K562 (cell line): ENCODE data around the gene SYMPK. TPM values are rescaled to one million over a fixed set of nuclear protein-coding genes. Genes with fewer than 3 reads are reported as not detected.

Experiments used
- BCOR ChIP-seq: fragments of 450-650 bp; IDR thresholded peaks from 2 replicates; pipeline ENCODE4 v1.6.1; 2016
- CHD4 ChIP-seq: fragments of 200-600 bp; sonication (generic); IDR thresholded peaks from 3 replicates; pipeline ENCODE4 v1.6.1; 2012; ENCODE audit warnings: low read depth, mild to moderate bottlenecking, mixed read lengths, low read length, inconsistent platforms; ENCODE audit not compliant: insufficient read depth, insufficient replicate concordance, poor library complexity, severe bottlenecking
- EP300 ChIP-seq: IDR thresholded peaks from 2 replicates; pipeline ENCODE4 v1.6.1; 2012; ENCODE audit warnings: low read length, improper control_type of control experiment
- HDAC6 ChIP-seq: IDR thresholded peaks from 2 replicates; pipeline ENCODE4 v1.6.1; 2012; ENCODE audit warnings: low read depth, mild to moderate bottlenecking, control low read depth, inconsistent platforms, low read length, moderate library complexity
- KLF16 ChIP-seq: IDR thresholded peaks from 2 replicates; pipeline ENCODE4 v1.6.1; 2016; ENCODE audit warnings: antibody characterized with exemption
- LCOR ChIP-seq: sonication (generic); formaldehyde crosslinking; IDR thresholded peaks from 2 replicates; pipeline ENCODE4 v1.8.0; 2022; ENCODE audit warnings: mild to moderate bottlenecking, missing genetic modification reagents
- NFE2L1 ChIP-seq: fragments of 450-650 bp; IDR thresholded peaks from 2 replicates; pipeline ENCODE4 v1.6.1; 2016; ENCODE audit warnings: missing genetic modification characterization, low read depth, mild to moderate bottlenecking, missing compliant biosample characterization, moderate library complexity, borderline replicate concordance
- NR3C1 ChIP-seq: sonication (generic); formaldehyde crosslinking; IDR thresholded peaks from 2 replicates; pipeline ENCODE4 v1.8.1; 2022; ENCODE audit warnings: missing genetic modification reagents
- SIX5 ChIP-seq, 2 experiments: IDR thresholded peaks; 2 replicates each; pipeline ENCODE4 v1.6.1; 2011; ENCODE audit warnings: low read length in 2 of 2, borderline replicate concordance in 1 of 2, low read depth in 1 of 2, mild to moderate bottlenecking in 1 of 2, moderate library complexity in 1 of 2; ENCODE audit not compliant: insufficient read depth in 1 of 2
- SP1 ChIP-seq: sonication (generic); formaldehyde crosslinking; IDR thresholded peaks from 2 replicates; pipeline ENCODE4 v1.8.1; 2022; ENCODE audit warnings: mild to moderate bottlenecking, missing genetic modification reagents
- TAF1 ChIP-seq: IDR thresholded peaks from 2 replicates; pipeline ENCODE4 v1.6.1; 2011; ENCODE audit warnings: mild to moderate bottlenecking, low read length, moderate library complexity; ENCODE audit not compliant: insufficient read depth, control insufficient read depth, severe bottlenecking; ENCODE audit errors: extremely low read depth
- TAF15 ChIP-seq: fragments of 200-400 bp; formaldehyde crosslinking; IDR thresholded peaks from 2 replicates; pipeline ENCODE4 v1.6.1; 2017; ENCODE audit warnings: mild to moderate bottlenecking, low read depth, low read length, moderate library complexity
- ZNF431 ChIP-seq: sonication (generic); formaldehyde crosslinking; IDR thresholded peaks from 2 replicates; pipeline ENCODE4 v1.8.0; 2022; ENCODE audit warnings: mild to moderate bottlenecking, missing genetic modification reagents
- ZNF696 ChIP-seq: fragments of 250-450 bp; sonication (Bioruptor Pico); conservative IDR thresholded peaks from 2 replicates; pipeline ENCODE4 v1.4.0; 2020; ENCODE audit warnings: mild to moderate bottlenecking, moderate library complexity
- polyA plus RNA-seq, 8 experiments: library from polyadenylated mRNA; depleted of rRNA in 4 of 8; stranded (reverse) in 5 of 8; unstranded in 3 of 8; fragments of >200 nt; fragmentation: Nextera tagmentation in 2 of 8; fragmentation: Illumina TruSeq in 1 of 8; extraction: Ambion mirVana in 2 of 8; extraction: Trizol in 1 of 8; gene quantifications; 2 replicates each; pipeline versions ENCODE4 v1.2.1 to v1.2.3, GENCODE V29; 2011 to 2014; ENCODE audit warnings: inconsistent platforms in 1 of 8, missing spikeins in 1 of 8
- total RNA-seq, 7 experiments: library from RNA; depleted of rRNA in 6 of 7; stranded (reverse); fragments of >200 nt in 6 of 7; fragmentation: Illumina TruSeq in 2 of 7; extraction: Trizol in 2 of 7; gene quantifications; 2 replicates each; pipeline versions ENCODE4 v1.2.1 to v1.2.3, GENCODE V29; 2011 to 2021; ENCODE audit warnings: low replicate concordance in 1 of 7
- TF ChIP-seq, protein P1 (sequence below), 2 experiments: fragments of 450-650 bp; IDR thresholded peaks; 2 replicates each; pipeline ENCODE4 v1.6.1; 2016; ENCODE audit warnings: mild to moderate bottlenecking in 2 of 2, borderline replicate concordance in 1 of 2, low read depth in 1 of 2, moderate library complexity in 1 of 2

The SYMPK gene
- total and polyA plus RNA-seq, 9 of the 15 experiments (the other 6 are each of a cell fraction or from before 2014, with no cell fraction given): 0.73 to 95.5 (median 58.4) TPM

DNA sequence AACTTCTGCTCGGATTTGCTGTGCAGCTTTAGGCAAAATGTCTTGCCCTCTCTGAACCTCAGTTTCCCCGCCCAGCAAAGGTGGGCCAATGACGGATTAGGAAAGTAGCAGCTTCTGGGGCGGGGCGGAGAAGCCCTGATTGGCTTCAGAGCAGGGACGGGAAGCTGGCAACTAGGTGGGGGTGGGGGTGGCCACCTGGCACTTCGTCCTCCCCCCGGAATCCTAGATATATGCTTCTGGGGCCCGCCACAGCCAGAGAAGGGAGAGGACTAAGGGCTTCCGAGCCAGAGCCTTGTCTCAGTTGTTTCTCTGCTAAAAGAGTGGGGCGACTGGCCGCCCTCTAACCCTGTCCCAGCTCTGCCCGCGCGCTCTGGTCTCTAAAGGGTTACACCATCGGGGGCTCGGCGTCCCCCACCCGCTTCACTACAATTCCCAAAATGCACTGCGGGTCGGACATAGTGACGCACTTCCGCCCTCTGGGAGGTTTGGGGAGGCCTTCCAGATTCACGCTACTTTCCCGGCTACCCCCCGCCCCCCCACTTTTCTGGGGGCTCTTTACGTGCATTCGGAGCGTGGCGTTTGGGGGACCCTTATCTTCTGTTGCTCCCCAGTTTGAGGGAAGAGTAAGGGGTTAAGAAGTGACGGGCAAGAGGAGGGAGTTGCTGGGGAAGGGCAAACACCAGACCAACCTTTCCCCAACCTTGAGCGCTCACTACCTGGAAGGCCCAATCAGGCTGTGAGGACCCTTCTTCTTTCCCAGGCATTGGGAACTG, 23.7 kb upstream of the SYMPK start (continued):
- TF ChIP-seq, protein P1, sequence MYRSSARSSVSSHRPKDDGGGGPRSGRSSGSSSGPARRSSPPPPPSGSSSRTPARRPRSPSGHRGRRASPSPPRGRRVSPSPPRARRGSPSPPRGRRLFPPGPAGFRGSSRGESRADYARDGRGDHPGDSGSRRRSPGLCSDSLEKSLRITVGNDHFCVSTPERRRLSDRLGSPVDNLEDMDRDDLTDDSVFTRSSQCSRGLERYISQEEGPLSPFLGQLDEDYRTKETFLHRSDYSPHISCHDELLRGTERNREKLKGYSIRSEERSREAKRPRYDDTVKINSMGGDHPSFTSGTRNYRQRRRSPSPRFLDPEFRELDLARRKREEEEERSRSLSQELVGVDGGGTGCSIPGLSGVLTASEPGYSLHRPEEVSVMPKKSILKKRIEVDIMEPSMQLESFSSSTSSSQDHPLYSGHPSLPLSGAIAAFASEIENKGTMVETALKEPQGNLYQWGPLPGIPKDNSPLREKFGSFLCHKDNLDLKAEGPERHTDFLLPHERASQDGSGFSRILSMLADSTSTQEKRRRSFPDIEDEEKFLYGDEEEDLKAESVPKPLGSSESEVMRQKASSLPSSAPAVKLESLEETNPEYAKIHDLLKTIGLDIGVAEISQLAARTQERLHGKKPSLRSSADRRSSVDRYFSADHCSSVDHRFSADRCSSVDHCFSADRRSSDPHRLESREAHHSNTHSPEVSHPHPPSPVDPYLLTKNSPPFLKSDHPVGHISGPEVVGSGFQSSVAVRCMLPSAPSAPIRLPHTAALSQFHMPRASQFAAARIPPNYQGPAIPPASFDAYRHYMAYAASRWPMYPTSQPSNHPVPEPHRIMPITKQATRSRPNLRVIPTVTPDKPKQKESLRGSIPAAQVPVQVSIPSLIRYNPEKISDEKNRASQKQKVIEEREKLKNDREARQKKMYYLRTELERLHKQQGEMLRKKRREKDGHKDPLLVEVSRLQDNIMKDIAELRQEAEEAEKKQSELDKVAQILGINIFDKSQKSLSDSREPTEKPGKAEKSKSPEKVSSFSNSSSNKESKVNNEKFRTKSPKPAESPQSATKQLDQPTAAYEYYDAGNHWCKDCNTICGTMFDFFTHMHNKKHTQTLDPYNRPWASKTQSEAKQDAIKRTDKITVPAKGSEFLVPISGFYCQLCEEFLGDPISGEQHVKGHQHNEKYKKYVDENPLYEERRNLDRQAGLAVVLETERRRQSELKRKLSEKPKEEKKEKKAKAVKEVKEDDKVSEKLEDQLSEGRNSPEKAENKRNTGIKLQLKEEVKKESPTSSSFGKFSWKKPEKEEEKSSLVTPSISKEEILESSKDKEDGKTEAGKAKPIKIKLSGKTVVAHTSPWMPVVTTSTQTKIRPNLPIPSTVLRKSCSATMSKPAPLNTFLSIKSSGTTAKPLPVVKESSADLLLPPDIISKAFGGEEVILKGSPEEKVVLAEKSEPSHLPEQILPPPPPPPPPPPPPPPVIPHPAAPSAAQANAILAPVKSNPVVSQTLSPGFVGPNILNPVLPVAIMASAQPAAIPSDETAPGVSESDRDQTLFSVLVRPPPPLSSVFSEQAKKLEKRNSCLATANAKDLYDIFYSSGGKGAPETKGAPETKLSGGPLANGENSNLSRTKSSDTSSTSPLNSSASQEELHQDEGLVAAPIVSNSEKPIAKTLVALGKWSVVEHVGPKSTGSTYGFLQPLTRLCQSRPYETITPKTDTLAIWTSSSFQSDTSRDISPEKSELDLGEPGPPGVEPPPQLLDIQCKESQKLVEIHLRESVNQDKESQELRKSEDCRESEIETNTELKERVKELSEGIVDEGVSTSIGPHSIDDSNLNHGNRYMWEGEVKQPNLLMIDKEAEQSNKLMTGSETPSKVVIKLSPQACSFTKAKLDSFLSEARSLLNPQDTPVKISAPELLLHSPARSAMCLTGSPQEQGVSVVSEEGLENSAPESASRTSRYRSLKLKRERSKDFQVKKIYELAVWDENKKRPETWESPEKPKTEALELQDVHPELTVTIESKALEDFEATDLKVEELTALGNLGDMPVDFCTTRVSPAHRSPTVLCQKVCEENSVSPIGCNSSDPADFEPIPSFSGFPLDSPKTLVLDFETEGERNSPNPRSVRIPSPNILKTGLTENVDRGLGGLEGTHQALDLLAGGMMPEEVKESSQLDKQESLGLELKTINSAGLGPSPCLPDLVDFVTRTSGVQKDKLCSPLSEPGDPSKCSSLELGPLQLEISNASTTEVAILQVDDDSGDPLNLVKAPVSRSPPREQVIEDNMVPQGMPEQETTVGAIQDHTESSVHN (IDR thresholded peaks at IDR 0.05; ENCODE audit: borderline replicate concordance in 1 of 2, low read depth in 1 of 2): no peak
- TF ChIP-seq SIX5 (IDR thresholded peaks at IDR 0.05; ENCODE audit: borderline replicate concordance in 1 of 2, insufficient read depth in 1 of 2, low read depth in 1 of 2, low read length in 2 of 2) (peak; percentile 64 to 82), BCOR (peak; percentile 100), KLF16 (no peak), CHD4 (no peak), ZNF431 (CRISPR knock-in tag) (no peak), ZNF696 (CRISPR knock-in tag) (no peak), EP300 (no peak), NR3C1 (CRISPR knock-in tag) (no peak), NFE2L1 (tag) (no peak), SP1 (peak; percentile 18; the same call in 1 of the 2 replicates), LCOR (peak; percentile 78; the same call in 1 of the 2 replicates), TAF1 (peak; percentile 62), HDAC6 (no peak), TAF15 (no peak)
